Sigmoid colon (tissue), 7 donors: ENCODE measurements around the gene NTNG1. TPM values are rescaled to one million over a fixed set of nuclear protein-coding genes. Genes with fewer than 3 reads are reported as not detected.

Source experiments
- DNase-seq: peaks from one replicate; pipeline ENCODE4 v3.0.0-alpha.2; 2019
- H3K27ac ChIP-seq, 4 donors: fragments of 200-600 bp; sonication (generic); one replicate each; pipeline ENCODE4 v1.5.1; 2016 to 2019; ENCODE audit warnings: mild to moderate bottlenecking in 1 of 4
- H3K27me3 ChIP-seq, 3 donors: fragments of 200-600 bp; sonication (generic); one replicate each; pipeline ENCODE4 v1.5.1; 2019; ENCODE audit warnings: mild to moderate bottlenecking in 1 of 3
- H3K36me3 ChIP-seq, 4 donors: fragments of 200-600 bp; sonication (generic); one replicate each; pipeline ENCODE4 v1.5.1; 2016 to 2019
- H3K4me1 ChIP-seq, 4 donors: fragments of 200-600 bp; sonication (generic); one replicate each; pipeline ENCODE4 v1.5.1; 2017 to 2019
- H3K4me3 ChIP-seq, 4 donors: fragments of 200-600 bp; sonication (generic); one replicate each; pipeline ENCODE4 v1.5.1; 2017 to 2019; ENCODE audit warnings: mild to moderate bottlenecking in 2 of 4, moderate library complexity in 1 of 4
- H3K9me3 ChIP-seq, 4 donors: fragments of 200-600 bp in 3 of 4; sonication (generic) in 3 of 4; one replicate each; pipeline versions ENCODE4 v1.5.1 to v1.6.1; 2013 to 2019
- EP300 ChIP-seq, 4 donors: sonication (generic); formaldehyde crosslinking; IDR thresholded peaks; one replicate each; pipeline ENCODE4 v1.6.1; 2017; ENCODE audit warnings: antibody characterized with exemption in 4 of 4
- POLR2A ChIP-seq, 2 donors: fragments of 450-650 bp; IDR thresholded peaks; one replicate each; pipeline ENCODE4 v1.6.1; 2016; ENCODE audit warnings: antibody characterized with exemption in 2 of 2, mild to moderate bottlenecking in 2 of 2, moderate library complexity in 2 of 2
- POLR2AphosphoS5 ChIP-seq, 4 donors: sonication (generic); formaldehyde crosslinking; IDR thresholded peaks; one replicate each; pipeline ENCODE4 v1.6.1; 2017; ENCODE audit warnings: antibody characterized with exemption in 4 of 4
- whole genome bisulfite sequencing, 2 donors: extraction: QIAGEN DNeasy Blood & Tissue Kit; methylation state at CpG; one replicate each; pipeline ENCODE4 v1.1.7; 2013; 5-methylcytosine and 5-hydroxymethylcytosine counted together
- intact Hi-C: fragments of 100-400 bp; cut with DNase I; formaldehyde crosslinking; loops from one replicate; pipeline ENCODE4 v1.15.1; 2023
- polyA plus RNA-seq, 3 donors: library from polyadenylated mRNA; stranded (reverse); fragments of 200-250 nt; gene quantifications; one replicate each; pipeline ENCODE4 v1.2.3, GENCODE V29; 2013
- total RNA-seq, 4 donors: library from RNA; depleted of rRNA; stranded (reverse); fragments of >200 nt; gene quantifications; one replicate each; pipeline ENCODE4 v1.1.0, GENCODE V29; 2016
- TF ChIP-seq, protein P1 (sequence below), 4 experiments: fragments of 450-650 bp in 3 of 4; fragments of 200-600 bp in 1 of 4; IDR thresholded peaks; one replicate each; pipeline ENCODE4 v1.5.1; 2016 to 2019; ENCODE audit warnings: antibody characterized with exemption in 4 of 4, mild to moderate bottlenecking in 3 of 4, moderate library complexity in 2 of 4
- donor health status: healthy with polysubstance abuse.
- donor health status: Bipolar disorder and iron deficiency.
- donor health status: healthy.

The NTNG1 gene
- total and polyA plus RNA-seq, 7 donors = under 0.01 to 32.5 (median 9.5) TPM; not detected in 1

GRCh38 chr1:107480548-107481415 is 339.9 kb downstream of the NTNG1 start:
- Histone ChIP-seq H3K36me3 (no peaks in the 10 kb centered on the region), H3K9me3 (no peaks in the 10 kb centered on the region), H3K27ac (no peak overlapping the region), H3K4me3 (peak overlapping the region in 3 of 4 donors; percentile 3 to 25 (median 20)), H3K27me3 (peaks cover 0 to 11% (median 0%) of the 10 kb centered on the region in 3 donors), H3K4me1 (peaks cover 0 to 9% (median 8%) of the 10 kb centered on the region in 4 donors)
- 35 to 38% methylated on average over 37 of the region's 37 CpGs for WGBS, 2 donors
- TF ChIP-seq POLR2A (IDR thresholded peaks at IDR 0.05) = no peak
- TF ChIP-seq, protein P1, sequence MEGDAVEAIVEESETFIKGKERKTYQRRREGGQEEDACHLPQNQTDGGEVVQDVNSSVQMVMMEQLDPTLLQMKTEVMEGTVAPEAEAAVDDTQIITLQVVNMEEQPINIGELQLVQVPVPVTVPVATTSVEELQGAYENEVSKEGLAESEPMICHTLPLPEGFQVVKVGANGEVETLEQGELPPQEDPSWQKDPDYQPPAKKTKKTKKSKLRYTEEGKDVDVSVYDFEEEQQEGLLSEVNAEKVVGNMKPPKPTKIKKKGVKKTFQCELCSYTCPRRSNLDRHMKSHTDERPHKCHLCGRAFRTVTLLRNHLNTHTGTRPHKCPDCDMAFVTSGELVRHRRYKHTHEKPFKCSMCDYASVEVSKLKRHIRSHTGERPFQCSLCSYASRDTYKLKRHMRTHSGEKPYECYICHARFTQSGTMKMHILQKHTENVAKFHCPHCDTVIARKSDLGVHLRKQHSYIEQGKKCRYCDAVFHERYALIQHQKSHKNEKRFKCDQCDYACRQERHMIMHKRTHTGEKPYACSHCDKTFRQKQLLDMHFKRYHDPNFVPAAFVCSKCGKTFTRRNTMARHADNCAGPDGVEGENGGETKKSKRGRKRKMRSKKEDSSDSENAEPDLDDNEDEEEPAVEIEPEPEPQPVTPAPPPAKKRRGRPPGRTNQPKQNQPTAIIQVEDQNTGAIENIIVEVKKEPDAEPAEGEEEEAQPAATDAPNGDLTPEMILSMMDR (IDR thresholded peaks at IDR 0.05) = no peak
- DNase-seq = no peak
- intact Hi-C loops = no loop called here

DNA sequence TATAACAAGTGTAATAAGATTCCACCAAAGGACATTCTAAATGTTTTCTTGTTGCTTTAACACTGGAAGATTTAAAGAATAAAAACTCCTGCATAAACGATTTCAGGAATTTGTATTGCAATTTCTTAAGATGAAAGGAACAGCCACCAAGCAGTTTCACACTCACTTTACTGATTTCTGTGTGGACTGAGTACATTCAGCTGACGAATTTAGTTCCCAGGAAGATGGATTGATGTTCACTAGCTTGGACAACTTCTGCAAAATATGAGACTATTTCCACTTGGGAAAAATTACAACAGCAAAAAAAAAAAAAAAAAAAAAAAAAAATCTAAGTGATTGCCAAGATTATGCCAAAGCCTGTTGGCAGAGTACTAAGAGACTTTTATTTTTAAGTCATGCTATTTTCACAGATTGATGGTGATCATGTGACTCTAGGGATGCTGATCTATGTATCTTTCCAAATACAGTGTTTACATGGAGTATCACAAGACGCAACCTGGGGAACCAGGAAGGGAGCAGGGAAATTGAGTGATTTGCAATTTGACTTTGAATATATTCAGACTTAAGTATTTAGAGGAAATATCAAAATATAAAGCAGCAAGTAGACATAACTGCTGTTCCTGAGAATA is 341.0 kb downstream of the NTNG1 start:
- Histone ChIP-seq H3K36me3 (no peaks in the 10 kb centered on the region), H3K27ac (no peak overlapping the region), H3K9me3 (no peaks in the 10 kb centered on the region), H3K27me3 (peaks cover 0 to 11% (median 0%) of the 10 kb centered on the region in 3 donors), H3K4me3 (no peak overlapping the region), H3K4me1 (peaks cover 0 to 9% (median 8%) of the 10 kb centered on the region in 4 donors)
- TF ChIP-seq, protein P1 (IDR thresholded peaks at IDR 0.05) = no peak
- TF ChIP-seq POLR2A (IDR thresholded peaks at IDR 0.05) (no peak), POLR2AphosphoS5 (IDR thresholded peaks at IDR 0.05) (no peak), EP300 (IDR thresholded peaks at IDR 0.05) (no peak)
- intact Hi-C loops = no loop called here
- no peak for DNase-seq
- WGBS, 2 donors = 40 to 67% methylated on average over 3 of the region's 3 CpGs

DNA sequence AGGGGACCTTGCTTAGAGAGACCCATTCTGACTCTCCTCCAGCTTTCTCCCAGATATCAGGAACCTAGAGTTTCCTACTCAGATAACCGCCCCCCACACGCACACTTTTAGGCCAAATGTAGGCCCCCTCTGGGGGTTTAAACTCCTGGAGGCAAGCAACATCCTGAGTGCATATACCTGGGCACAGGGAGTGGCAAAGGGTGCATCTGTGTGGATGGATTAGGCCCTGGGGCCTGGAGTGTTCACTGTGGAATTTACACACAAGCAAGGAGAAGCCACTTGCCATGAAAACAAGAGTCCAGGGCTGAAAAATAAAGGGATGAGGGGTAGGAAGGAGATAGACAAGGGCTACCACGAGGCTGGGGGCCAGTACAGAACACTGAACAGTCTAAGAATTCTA is 343.1 kb downstream of the NTNG1 start:
- intact Hi-C loops = no loop called here
- TF ChIP-seq, protein P1 (IDR thresholded peaks at IDR 0.05) = no peak
- TF ChIP-seq POLR2A (IDR thresholded peaks at IDR 0.05) (no peak), POLR2AphosphoS5 (IDR thresholded peaks at IDR 0.05) (no peak), EP300 (IDR thresholded peaks at IDR 0.05) (no peak)
- 78 to 82% methylated on average over 3 of the region's 3 CpGs for WGBS, 2 donors
- Histone ChIP-seq H3K4me3 (no peak overlapping the region), H3K4me1 (peaks cover 0 to 9% (median 8%) of the 10 kb centered on the region in 4 donors), H3K36me3 (no peaks in the 10 kb centered on the region), H3K9me3 (no peaks in the 10 kb centered on the region), H3K27ac (no peak overlapping the region), H3K27me3 (peaks cover 0 to 11% (median 0%) of the 10 kb centered on the region in 3 donors)
- no peak for DNase-seq

- whole genome bisulfite sequencing, 2 donors = 76 to 86% methylated on average over 3 of the region's 3 CpGs
Measured at GRCh38 chr1:107486349-107486748, 345.5 kb downstream of the NTNG1 start.

More at GRCh38 chr1:107486349-107486748, 345.5 kb downstream of the NTNG1 start:
- no peaks in the 10 kb centered on the region for H3K4me1 ChIP-seq
- no peak for DNase-seq
- TF ChIP-seq EP300 (IDR thresholded peaks at IDR 0.05) (no peak), POLR2AphosphoS5 (IDR thresholded peaks at IDR 0.05) (no peak), POLR2A (IDR thresholded peaks at IDR 0.05) (no peak)
- TF ChIP-seq, protein P1 (IDR thresholded peaks at IDR 0.05) = no peak
- H3K27ac ChIP-seq = no peak overlapping the region
- intact Hi-C loops = no loop called here
- H3K27me3 ChIP-seq = no peaks in the 10 kb centered on the region
- no peaks in the 10 kb centered on the region for H3K9me3 ChIP-seq
- no peak overlapping the region for H3K4me3 ChIP-seq
- H3K36me3 ChIP-seq = no peaks in the 10 kb centered on the region
